ENCODE data around the gene WDR35.

Gene WDR35

GRCh38 chr2:20008703-20009102, 18.8 kb upstream of the WDR35 start:
- no peak for DNase-seq

GRCh38 chr2:20005891-20006470, 16.1 kb upstream of the WDR35 start:
- no peak for DNase-seq

- DNase-seq = no peak
Measured at GRCh38 chr2:20005067-20005627, 15.2 kb upstream of the WDR35 start.

- no peak for DNase-seq
Measured at GRCh38 chr2:20001361-20001863, 11.5 kb upstream of the WDR35 start.

- DNase-seq = no peak
Measured at GRCh38 chr2:19993731-19994130, 3.8 kb upstream of the WDR35 start.

- DNase-seq = no peak
Measured at GRCh38 chr2:19991895-19992294, 2.0 kb upstream of the WDR35 start.

- DNase-seq = no peak
Measured at GRCh38 chr2:19990416-19990728, 467 bp upstream of the WDR35 start.

GRCh38 chr2:19989342-19989666, 601 bp downstream of the WDR35 start:
- no peak for DNase-seq

- DNase-seq = no peak
Measured at GRCh38 chr2:19988600-19988999, 1.3 kb downstream of the WDR35 start.

GRCh38 chr2:19987936-19988335, 2.0 kb downstream of the WDR35 start:
- DNase-seq = no peak

GRCh38 chr2:19982268-19982667, 7.6 kb downstream of the WDR35 start:
- DNase-seq = no peak

- DNase-seq = no peak
Measured at GRCh38 chr2:19979932-19980331, 10.0 kb downstream of the WDR35 start.

- DNase-seq = no peak
Measured at GRCh38 chr2:19973466-19973865, 16.4 kb downstream of the WDR35 start.

GRCh38 chr2:19971691-19972090, 18.2 kb downstream of the WDR35 start:
- DNase-seq = no peak

GRCh38 chr2:19963386-19963785, 26.5 kb downstream of the WDR35 start:
- no peak for DNase-seq

GRCh38 chr2:19955544-19956422, 34.1 kb downstream of the WDR35 start:
- peak; percentile 3 for DNase-seq

GRCh38 chr2:19949071-19949470, 40.8 kb downstream of the WDR35 start:
- DNase-seq = no peak

GRCh38 chr2:19947184-19947940, 42.5 kb downstream of the WDR35 start:
- no peak for DNase-seq

GRCh38 chr2:19944205-19944845, 45.6 kb downstream of the WDR35 start:
- no peak for DNase-seq

GRCh38 chr2:19943189-19943588, 46.7 kb downstream of the WDR35 start:
- DNase-seq = no peak

GRCh38 chr2:19942199-19942598, 47.7 kb downstream of the WDR35 start:
- no peak for DNase-seq

- no peak for DNase-seq
Measured at GRCh38 chr2:19937004-19937403, 52.9 kb downstream of the WDR35 start.

GRCh38 chr2:19936203-19936602, 53.7 kb downstream of the WDR35 start:
- no peak for DNase-seq

All from effector CD8-positive, alpha-beta T cell (primary cell).